ENCODE measurements around the gene CHDH. TPM values are rescaled to one million over a fixed set of nuclear protein-coding genes. Genes with fewer than 3 reads are reported as not detected.
A peak's percentile ranks its signal among the peaks of the same experiment; 100 is the strongest.

Gene CHDH
- total RNA-seq, 6 experiments from 2014 or later, result 25.0 to 49.1 (median 39.4) TPM

DNA sequence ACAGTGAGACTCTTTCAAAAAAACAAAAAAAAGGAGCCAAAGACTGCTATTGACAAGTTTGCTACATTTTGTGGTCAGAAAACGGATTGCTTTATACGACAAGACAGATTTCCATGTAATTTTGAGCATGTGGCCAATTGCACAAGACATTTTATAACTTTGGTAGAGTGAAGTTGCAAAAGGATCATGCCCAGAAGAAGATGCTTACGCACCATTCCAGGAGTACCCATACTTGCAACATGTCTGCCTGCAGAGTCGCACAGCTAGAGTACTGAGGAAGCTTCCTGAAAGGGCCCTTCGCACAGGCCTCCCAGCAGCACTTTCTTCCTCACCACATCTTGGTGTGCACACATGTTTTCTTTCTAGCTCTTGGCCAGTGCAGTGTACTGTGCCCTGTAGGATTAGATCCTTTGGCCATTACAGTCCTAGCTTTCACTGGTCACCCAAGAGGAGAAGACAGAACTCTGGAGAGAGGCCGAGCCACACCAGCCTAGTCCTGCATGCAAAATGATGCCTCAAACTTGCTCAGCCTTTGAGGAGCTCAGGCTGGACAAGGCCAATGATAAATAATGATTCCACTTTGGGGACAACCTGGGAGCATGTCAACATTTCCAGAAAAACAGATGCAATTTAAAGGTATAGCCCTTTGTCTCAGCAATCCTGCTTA, 11.7 kb downstream of the CHDH start:
- DNase-seq (no peak), ATAC-seq (no peak)
- Histone ChIP-seq H3K4me1 (peaks cover 0 to 17% (median 0%) of the 10 kb centered on the region in 4 donors), H3K27me3 (no peaks in the 10 kb centered on the region), H3K4me3 (no peak overlapping the region), H3K27ac (peak overlapping the region in 1 of 3 donors; percentile 44), H3K9me3 (no peaks in the 10 kb centered on the region), H3K36me3 (peaks cover 0 to 27% (median 15%) of the 10 kb centered on the region in 4 donors)
- intact Hi-C loops (cut with DNase I), result no loop called here
- 73% methylated on average over 3 of the region's 6 CpGs for WGBS (ENCODE audit: insufficient coverage, low coverage, low lambda C conversion rate, missing lambda C conversion rate)
- TF ChIP-seq, protein P1, sequence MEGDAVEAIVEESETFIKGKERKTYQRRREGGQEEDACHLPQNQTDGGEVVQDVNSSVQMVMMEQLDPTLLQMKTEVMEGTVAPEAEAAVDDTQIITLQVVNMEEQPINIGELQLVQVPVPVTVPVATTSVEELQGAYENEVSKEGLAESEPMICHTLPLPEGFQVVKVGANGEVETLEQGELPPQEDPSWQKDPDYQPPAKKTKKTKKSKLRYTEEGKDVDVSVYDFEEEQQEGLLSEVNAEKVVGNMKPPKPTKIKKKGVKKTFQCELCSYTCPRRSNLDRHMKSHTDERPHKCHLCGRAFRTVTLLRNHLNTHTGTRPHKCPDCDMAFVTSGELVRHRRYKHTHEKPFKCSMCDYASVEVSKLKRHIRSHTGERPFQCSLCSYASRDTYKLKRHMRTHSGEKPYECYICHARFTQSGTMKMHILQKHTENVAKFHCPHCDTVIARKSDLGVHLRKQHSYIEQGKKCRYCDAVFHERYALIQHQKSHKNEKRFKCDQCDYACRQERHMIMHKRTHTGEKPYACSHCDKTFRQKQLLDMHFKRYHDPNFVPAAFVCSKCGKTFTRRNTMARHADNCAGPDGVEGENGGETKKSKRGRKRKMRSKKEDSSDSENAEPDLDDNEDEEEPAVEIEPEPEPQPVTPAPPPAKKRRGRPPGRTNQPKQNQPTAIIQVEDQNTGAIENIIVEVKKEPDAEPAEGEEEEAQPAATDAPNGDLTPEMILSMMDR (IDR thresholded peaks at IDR 0.05), result no peak
- TF ChIP-seq POLR2A (IDR thresholded peaks at IDR 0.05), result no peak

DNA sequence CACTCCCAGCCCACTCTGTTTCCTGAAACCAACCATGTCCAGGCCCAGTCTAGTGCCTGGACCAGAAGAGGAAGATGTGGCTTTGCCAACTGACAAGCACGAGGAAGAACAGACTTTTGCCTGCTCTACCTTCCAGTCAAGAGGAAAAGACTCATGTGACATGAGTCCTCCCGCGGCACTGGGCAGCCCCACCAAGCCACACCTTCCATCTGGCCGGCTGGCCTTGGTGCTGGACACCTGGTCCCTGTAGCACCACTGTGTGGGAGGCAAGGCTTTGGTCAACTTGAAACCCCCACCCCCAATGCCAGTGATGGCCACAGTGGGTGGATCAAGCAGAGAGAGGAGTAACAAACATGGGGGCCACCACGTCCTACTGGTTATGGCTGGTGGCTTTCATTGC, 12.5 kb downstream of the CHDH start:
- intact Hi-C loops (cut with DNase I), result no loop called here
- Histone ChIP-seq H3K9me3 (no peaks in the 10 kb centered on the region), H3K4me3 (no peak overlapping the region), H3K4me1 (peaks cover 0 to 17% (median 0%) of the 10 kb centered on the region in 4 donors), H3K27ac (no peak overlapping the region), H3K27me3 (no peaks in the 10 kb centered on the region), H3K36me3 (peaks cover 0 to 20% (median 10%) of the 10 kb centered on the region in 4 donors)
- TF ChIP-seq, protein P1 (IDR thresholded peaks at IDR 0.05), result no peak
- WGBS (ENCODE audit: insufficient coverage, low coverage, low lambda C conversion rate, missing lambda C conversion rate), result 86% methylated on average over 2 of the region's 5 CpGs
- ATAC-seq (no peak), DNase-seq (no peak)

DNA sequence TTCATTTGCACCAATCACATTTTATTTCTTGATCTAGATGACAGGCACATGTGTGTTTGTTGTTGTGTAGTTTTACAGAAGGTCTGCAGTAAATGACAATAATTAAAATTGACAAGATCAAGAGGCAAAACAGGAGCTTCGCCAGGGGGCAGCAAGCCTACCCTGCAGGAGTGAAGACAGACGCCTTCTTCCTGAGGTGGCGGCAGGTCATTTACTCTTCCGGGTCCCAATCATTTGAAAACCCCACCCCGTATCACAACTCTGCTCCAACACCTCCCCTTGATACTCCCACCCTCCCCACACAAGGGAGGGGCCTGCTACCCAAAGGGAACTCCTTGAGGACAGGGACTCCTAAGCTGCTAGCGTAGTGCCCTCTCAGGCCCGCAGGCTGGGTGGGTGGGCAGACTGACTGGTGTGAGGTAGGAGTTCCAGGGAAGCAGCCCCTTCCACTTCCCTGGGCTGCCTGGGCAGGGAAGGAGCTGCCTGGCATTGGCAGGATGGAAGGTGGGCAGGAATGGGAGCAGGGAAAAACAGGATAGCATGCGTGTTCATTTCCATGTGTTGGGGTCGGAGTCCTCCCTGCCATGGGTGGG, 13.1 kb downstream of the CHDH start:
- intact Hi-C loops (cut with DNase I), result no loop called here
- H3K27ac ChIP-seq, result no peak overlapping the region
- H3K36me3 ChIP-seq, result peaks cover 0 to 15% (median 5%) of the 10 kb centered on the region in 4 donors
- no peaks in the 10 kb centered on the region for H3K9me3 ChIP-seq
- H3K4me1 ChIP-seq, result peaks cover 0 to 17% (median 0%) of the 10 kb centered on the region in 4 donors
- 92% methylated on average over 2 of the region's 9 CpGs for WGBS (ENCODE audit: insufficient coverage, low coverage, low lambda C conversion rate, missing lambda C conversion rate)
- no peak overlapping the region for H3K4me3 ChIP-seq
- no peak for DNase-seq
- TF ChIP-seq POLR2A (IDR thresholded peaks at IDR 0.05), result no peak
- TF ChIP-seq, protein P1 (IDR thresholded peaks at IDR 0.05), result no peak
- peak in 1 of 4 donors; percentile 15 for ATAC-seq
- no peaks in the 10 kb centered on the region for H3K27me3 ChIP-seq

DNA sequence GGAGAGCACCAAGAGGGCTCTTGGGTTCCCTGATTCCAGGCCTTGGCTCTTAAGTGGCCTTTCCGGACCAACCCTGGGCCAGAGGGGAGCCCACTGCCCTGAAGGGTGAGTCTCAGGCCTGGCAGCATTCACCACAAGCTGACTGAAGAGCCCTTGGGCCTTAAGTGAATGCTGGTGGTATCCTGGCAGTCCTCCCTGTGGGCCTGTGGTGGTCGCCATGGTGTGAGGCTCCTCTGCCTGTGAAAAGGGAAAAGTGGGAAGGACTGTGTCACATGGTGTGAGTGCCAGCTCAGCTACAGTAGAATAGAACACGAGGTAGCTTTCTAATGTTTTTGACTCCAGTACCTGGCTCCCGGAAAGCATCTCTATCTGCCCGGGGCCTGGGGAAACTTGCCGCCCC, 15.3 kb downstream of the CHDH start:
- peaks cover 0 to 15% (median 0%) of the 10 kb centered on the region in 4 donors for H3K4me1 ChIP-seq
- no peak for DNase-seq

More for the DNA sequence above, 15.3 kb downstream of the CHDH start:
- ATAC-seq, result no peak
- no peaks in the 10 kb centered on the region for H3K27me3 ChIP-seq
- H3K27ac ChIP-seq, result no peak overlapping the region
- H3K36me3 ChIP-seq, result peaks cover 0 to 11% (median 4%) of the 10 kb centered on the region in 4 donors
- no peak for TF ChIP-seq POLR2A (IDR thresholded peaks at IDR 0.05)
- TF ChIP-seq, protein P1 (IDR thresholded peaks at IDR 0.05), result no peak
- H3K9me3 ChIP-seq, result no peaks in the 10 kb centered on the region
- WGBS (ENCODE audit: insufficient coverage, low coverage, low lambda C conversion rate, missing lambda C conversion rate), result no CpG with 5 or more reads among the region's 6 CpGs
- intact Hi-C loops (cut with DNase I), result no loop called here
- H3K4me3 ChIP-seq, result no peak overlapping the region

All from right lobe of liver (tissue), 6 donors.